Spinal cord (tissue), 10 donors: ENCODE results near the gene ARL2. TPM values are rescaled to one million over a fixed set of nuclear protein-coding genes. Genes with fewer than 3 reads are reported as not detected.

Experiments
- DNase-seq, 6 donors: peaks; one replicate each; pipeline versions ENCODE4 v3.0.0 to v3.0.0-alpha.2; 2013 to 2015; ENCODE audit warnings: low spot score in 6 of 6, low read depth in 4 of 6
- H3K27ac ChIP-seq: one replicate; pipeline ENCODE4 v1.5.1; 2013; ENCODE audit warnings: low read depth, low read length, control low read depth
- H3K27me3 ChIP-seq: one replicate; pipeline ENCODE4 v1.6.1; 2013; ENCODE audit warnings: low read length; ENCODE audit not compliant: control insufficient read depth, insufficient read depth
- H3K36me3 ChIP-seq: one replicate; pipeline ENCODE4 v1.6.1; 2013; ENCODE audit warnings: low read length; ENCODE audit not compliant: control insufficient read depth, insufficient read depth
- H3K4me1 ChIP-seq: one replicate; pipeline ENCODE4 v1.6.1; 2013; ENCODE audit warnings: low read length; ENCODE audit not compliant: control insufficient read depth, insufficient read depth
- H3K4me3 ChIP-seq: one replicate; pipeline ENCODE4 v1.5.1; 2013; ENCODE audit warnings: low read depth, low read length, control low read depth
- H3K9me3 ChIP-seq: one replicate; pipeline ENCODE4 v1.6.1; 2013; ENCODE audit warnings: low read length; ENCODE audit not compliant: control insufficient read depth, insufficient read depth
- WGBS: methylation state at CpG from one replicate; pipeline ENCODE4 v1.1.5; 2013; ENCODE audit warnings: missing lambda C conversion rate; ENCODE audit not compliant: insufficient coverage; 5-methylcytosine and 5-hydroxymethylcytosine counted together
- polyA plus RNA-seq, 2 donors: library from polyadenylated mRNA; unstranded; fragments of 120-200 nt; gene quantifications; one replicate each; pipeline ENCODE4 v1.2.1, GENCODE V29; 2013; ENCODE audit not compliant: insufficient read length in 2 of 2
- total RNA-seq, 2 donors: library from RNA; depleted of rRNA in 1 of 2; stranded (reverse); fragments of 120-200 nt in 1 of 2; fragments of >200 nt in 1 of 2; gene quantifications; one replicate each; pipeline versions ENCODE4 v1.2.3 to v1.2.4, GENCODE V29; 2013 to 2014
- donor health status: healthy.

ARL2 gene
- total and polyA plus RNA-seq, 4 donors: 75.4 to 123 (median 120) TPM

DNA sequence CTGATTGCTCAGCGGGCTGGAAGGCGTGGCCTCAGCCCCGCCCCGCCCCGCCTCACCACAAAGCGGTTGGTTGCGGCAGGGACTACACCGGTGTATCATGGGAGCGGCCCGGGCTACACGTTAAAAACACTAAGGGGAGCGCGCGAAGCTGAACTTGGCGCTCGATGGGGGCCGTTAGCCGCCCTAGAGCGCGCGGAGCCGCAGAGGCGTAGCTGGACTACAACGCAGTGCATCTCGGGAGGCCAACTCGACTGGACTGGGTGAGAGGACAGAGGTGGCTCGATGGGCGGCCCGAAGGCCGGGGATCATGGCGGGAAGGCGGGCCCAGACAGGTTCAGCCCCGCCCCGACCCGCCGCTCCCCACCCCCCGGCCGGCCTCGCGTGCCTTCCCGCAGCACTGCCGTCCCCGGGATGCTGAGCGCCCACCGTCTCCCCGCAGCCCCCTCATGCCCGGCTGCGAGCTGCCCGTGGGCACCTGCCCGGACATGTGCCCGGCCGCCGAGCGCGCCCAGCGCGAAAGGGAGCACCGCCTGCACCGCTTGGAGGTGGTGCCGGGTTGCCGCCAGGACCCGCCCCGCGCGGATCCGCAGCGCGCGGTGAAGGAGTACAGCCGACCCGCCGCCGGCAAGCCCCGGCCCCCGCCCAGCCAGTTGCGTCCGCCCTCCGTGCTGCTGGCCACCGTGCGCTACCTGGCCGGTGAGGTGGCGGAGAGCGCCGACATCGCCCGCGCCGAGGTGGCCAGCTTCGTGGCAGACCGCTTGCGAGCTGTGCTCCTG is 27.1 kb downstream of the ARL2 start, which contains the start of gene SAC3D1:
TSS of gene SAC3D1 (plus strand) at position 364 of the 776 bp plus-strand sequence. CDS start at position 447, 83 bp downstream.
- Histone ChIP-seq H3K9me3 (no peaks in the 10 kb centered on the region), H3K4me3 (peak within 1 kb of the TSS; percentile 89), H3K27me3 (no peaks in the 10 kb centered on the region), H3K4me1 (peaks cover 32% of the 10 kb centered on the region), H3K27ac (peak within 1 kb of the TSS; percentile 98), H3K36me3 (peaks cover 64% of the 10 kb centered on the region)
- WGBS: under 1% methylated on average over 91 of the region's 91 CpGs
- peak; percentile 72 to 97 (median 84) for DNase-seq

DNA sequence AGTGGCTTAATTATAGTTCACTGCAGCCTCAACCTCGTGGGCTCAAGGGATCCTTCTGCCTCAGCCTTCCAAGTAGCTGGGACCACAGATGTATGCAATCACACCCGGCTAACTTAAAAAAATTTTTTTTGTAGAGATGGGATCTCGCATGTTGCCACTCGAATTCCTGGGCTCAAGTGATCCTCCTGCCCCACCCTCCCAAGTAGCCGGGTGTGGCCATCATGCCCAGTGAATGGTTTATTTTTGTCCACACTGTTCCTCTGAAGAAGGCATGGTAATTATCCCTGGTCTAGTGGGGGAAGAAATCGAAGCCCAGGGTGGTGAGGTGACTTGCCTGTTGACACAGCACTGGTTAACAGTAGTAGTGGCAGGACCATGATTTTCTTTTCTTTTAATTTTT is 28.9 kb downstream of the ARL2 start:
- no peak for DNase-seq
- peaks cover 57% of the 10 kb centered on the region for H3K36me3 ChIP-seq
- H3K4me3 ChIP-seq: no peak overlapping the region
- 94% methylated on average over 4 of the region's 6 CpGs for WGBS
- peaks cover 32% of the 10 kb centered on the region for H3K4me1 ChIP-seq
- no peaks in the 10 kb centered on the region for H3K27me3 ChIP-seq
- no peak overlapping the region for H3K27ac ChIP-seq
- H3K9me3 ChIP-seq: no peaks in the 10 kb centered on the region

DNA sequence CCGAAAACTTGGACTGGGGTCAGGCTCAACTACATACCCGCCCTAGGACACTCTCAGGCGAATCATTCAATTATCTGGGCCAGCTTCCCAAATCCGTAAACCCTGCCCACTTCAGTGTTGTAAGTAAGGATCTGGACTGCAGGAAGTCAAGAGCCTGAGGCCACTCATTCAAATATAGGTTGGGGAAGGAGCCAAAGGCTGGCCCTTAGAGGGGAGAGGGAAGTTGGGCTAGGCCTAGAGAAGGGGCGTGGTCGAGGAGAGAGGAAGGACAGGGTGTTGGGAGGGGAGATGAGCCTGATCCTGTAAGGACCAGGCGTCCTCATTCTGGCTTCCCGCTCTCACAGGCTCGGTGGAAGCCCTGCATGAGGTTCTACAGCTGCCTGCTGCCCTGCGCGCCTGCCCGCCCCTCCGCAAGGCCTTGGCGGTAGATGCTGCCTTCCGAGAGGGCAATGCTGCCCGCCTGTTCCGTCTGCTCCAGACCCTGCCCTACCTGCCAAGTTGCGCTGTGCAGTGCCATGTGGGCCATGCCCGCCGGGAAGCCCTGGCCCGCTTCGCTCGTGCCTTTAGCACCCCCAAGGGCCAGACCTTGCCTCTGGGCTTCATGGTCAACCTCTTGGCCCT is 30.0 kb downstream of the ARL2 start:
- peak in 1 of 6 donors; percentile 21 for DNase-seq
- Histone ChIP-seq H3K27ac (no peak overlapping the region), H3K36me3 (peaks cover 47% of the 10 kb centered on the region), H3K27me3 (no peaks in the 10 kb centered on the region), H3K4me3 (no peak overlapping the region), H3K4me1 (peaks cover 38% of the 10 kb centered on the region), H3K9me3 (no peaks in the 10 kb centered on the region)
- WGBS: 88% methylated on average over 21 of the region's 23 CpGs

DNA sequence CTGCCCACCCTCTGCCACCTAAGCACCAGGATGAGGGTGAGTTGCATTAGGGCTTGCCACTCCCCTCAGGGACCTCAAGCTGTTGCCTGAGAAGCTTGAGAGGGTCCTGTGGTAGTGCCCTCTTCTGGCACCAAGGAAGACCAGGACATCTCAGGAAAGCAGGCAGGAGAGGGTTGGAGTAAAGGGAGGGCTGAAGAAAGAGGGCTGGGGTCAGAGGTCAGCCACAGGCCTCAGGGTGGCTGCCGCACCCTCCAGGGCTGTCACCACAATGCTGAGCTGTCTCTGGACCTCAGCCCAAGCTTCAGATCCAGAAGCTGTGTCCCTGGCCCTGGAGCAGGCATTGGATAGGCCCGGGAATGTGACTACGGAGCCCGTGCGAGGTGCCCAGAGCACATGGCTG is 31.1 kb downstream of the ARL2 start:
- WGBS: 87% methylated on average over 5 of the region's 5 CpGs
- no peak overlapping the region for H3K4me3 ChIP-seq
- H3K36me3 ChIP-seq: peaks cover 38% of the 10 kb centered on the region
- no peak overlapping the region for H3K27ac ChIP-seq
- no peaks in the 10 kb centered on the region for H3K27me3 ChIP-seq
- H3K4me1 ChIP-seq: peaks cover 37% of the 10 kb centered on the region
- no peak for DNase-seq
- H3K9me3 ChIP-seq: no peaks in the 10 kb centered on the region

DNA sequence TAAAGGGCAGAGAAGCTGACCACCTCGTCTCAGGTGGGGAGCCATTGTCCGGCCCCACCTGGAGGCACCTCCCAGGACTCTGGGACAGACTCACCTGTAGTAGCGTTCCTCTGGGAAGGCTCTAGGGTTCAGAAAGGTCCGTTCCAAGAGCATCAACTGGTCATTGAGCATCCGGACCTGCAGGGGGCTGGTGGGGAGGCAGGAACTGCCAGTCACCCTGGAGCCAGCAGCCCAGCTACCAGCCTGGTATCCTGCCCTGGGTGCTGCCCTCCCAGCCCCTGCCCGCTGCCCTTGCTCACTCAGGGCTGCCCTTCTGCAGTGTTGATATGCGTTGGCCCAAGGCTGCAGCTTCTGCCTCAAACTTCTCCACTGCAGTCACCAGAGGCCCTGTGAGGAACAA is 31.8 kb downstream of the ARL2 start:
- Histone ChIP-seq H3K27me3 (no peaks in the 10 kb centered on the region), H3K4me1 (peaks cover 34% of the 10 kb centered on the region), H3K4me3 (no peak overlapping the region), H3K36me3 (peaks cover 37% of the 10 kb centered on the region), H3K27ac (no peak overlapping the region), H3K9me3 (no peaks in the 10 kb centered on the region)
- DNase-seq: no peak
- WGBS: 91% methylated on average over 7 of the region's 7 CpGs

DNA sequence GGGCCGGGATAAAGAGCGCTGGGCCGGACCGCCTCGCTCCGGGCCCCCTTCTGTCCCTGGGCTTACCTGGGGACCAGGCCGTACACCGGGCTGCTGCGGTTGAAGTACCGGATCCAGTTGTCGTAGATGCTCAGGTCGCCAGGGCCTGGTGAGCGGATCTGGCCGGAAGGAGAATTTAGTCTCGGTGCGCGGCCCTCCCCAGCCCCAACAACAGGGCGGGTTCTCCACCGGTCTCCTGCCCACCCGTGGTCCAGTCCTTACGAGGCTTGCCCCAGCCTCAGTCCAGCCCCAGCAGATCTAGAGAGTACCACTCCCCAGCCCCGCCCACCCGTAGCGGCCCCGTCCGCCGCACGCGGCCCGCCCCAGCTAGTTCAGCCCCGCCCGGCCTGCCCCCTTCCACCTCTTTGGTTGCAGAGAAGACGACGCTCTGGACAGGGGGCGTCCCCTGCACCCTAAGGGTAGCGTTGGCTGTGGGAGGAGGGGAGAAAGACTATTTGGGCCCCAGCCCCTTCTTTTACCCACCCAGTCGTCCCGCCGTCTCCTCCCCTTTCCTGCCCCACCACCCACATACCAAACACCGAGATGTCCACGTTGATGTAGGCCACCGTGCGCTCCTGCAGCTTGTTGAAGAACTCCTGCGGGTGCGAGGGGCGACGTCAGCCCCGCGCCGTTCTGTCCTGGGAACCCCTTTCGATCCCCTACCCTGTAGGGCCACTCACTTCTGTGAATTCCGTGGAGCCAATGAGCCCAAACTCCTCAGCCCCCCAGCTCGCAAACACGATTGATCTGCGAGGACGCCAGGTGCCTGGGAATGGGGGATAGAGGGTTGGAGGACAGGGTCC is 33.8 kb downstream of the ARL2 start:
- Histone ChIP-seq H3K27me3 (no peaks in the 10 kb centered on the region), H3K4me3 (peak overlapping the region; percentile 44), H3K9me3 (no peaks in the 10 kb centered on the region), H3K4me1 (peaks cover 23% of the 10 kb centered on the region), H3K36me3 (peaks cover 37% of the 10 kb centered on the region), H3K27ac (no peak overlapping the region)
- DNase-seq: peak in 1 of 6 donors; percentile 11
- WGBS: 20% methylated on average over 36 of the region's 56 CpGs

DNA sequence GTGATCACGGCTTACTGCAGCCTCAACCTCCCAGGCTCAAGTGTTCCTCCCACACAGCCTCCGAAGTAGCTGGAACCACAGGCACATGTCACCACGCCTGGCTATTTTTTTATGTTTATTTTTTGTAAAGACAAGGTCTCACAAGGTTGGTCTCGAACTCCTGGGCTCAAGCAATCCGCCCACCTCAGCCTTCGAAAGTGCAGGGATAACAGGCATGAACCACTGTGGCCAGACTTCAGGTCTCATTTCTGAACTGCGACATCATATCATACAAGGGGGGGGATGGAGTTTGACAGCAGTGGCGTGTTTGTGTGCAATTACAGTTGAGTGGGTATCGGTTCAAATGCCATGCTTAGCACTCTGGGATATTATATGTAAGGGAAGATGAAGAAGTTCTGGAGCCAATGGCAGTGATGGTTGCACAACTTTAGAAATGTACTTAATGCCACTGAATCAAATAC is 37.5 kb downstream of the ARL2 start:
- Histone ChIP-seq H3K27ac (no peak overlapping the region), H3K4me1 (peaks cover 14% of the 10 kb centered on the region), H3K9me3 (no peaks in the 10 kb centered on the region), H3K4me3 (no peak overlapping the region), H3K27me3 (peaks cover 3% of the 10 kb centered on the region), H3K36me3 (peaks cover 7% of the 10 kb centered on the region)
- WGBS: 93% methylated on average over 7 of the region's 9 CpGs
- no peak for DNase-seq

DNA sequence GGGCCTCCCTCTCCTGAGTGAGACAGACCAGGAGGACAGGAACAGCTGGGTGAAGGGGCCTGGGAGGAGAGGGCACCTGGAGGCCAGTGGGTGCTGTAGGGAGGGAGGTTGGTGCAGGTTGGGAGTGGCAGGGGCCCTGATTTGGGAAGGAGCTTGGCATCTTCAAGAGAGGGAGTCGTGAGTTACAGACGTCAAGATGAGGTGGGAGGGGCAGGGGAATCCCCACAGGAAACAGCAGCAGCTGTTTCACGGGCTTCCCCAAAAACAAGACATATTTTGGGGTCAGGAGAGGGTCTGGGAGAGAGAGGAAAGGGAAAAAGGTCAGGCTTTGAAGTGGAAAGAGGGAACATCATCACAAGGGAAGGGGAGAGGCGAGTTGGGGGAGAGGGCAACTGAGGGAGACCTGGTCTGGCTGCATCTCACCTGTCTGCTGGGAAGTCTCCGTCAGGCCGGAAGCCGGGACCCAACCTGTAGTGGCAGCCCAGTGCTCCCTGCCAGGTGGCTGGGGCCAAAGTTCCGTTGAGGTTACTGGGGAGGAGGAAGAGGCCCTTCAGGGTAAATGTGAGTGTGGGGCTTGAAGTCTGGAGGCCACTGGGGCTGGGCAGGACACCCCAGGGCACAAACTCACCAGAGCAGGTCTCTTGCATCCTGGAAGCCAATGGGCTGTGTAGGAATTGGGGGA is 40.0 kb downstream of the ARL2 start:
- DNase-seq: no peak

DNA sequence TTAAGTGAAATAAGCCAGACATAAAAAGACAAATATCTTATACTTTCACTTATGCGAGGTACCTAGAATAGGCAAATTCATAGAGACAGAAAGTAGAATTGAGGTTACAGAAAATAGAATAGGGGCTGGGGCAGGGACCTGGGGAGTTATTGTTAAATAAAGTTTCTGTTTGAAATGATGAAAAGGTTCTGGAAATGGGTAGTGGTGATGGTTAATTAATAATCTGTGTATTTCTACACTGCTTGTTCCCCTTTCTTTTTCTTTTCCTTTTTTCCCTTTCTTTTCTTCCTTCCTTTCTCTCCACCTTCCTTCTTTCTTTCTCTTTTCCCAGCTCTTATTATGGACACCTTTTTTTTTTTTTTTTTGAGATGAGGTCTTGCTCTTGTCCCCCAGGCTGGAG is 41.6 kb downstream of the ARL2 start:
- Histone ChIP-seq H3K36me3 (peaks cover 2% of the 10 kb centered on the region), H3K4me3 (no peak overlapping the region), H3K27ac (no peak overlapping the region), H3K27me3 (peaks cover 3% of the 10 kb centered on the region), H3K4me1 (no peaks in the 10 kb centered on the region), H3K9me3 (no peaks in the 10 kb centered on the region)
- no CpG with 5 or more reads among the region's 1 CpG for WGBS
- DNase-seq: no peak

More for the DNA sequence above, 40.0 kb downstream of the ARL2 start:
- Histone ChIP-seq H3K27ac (no peak overlapping the region), H3K4me1 (no peaks in the 10 kb centered on the region), H3K27me3 (peaks cover 3% of the 10 kb centered on the region), H3K36me3 (peaks cover 2% of the 10 kb centered on the region), H3K9me3 (no peaks in the 10 kb centered on the region), H3K4me3 (no peak overlapping the region)
- WGBS: 64% methylated on average over 8 of the region's 8 CpGs
